NCI-H2227 (cell line): Measurements from ENCODE around the gene NRDE2.
"Not testable (repeated sequence)": the region's sequence is repeated elsewhere in the genome, so short reads cannot be mapped to it uniquely, and the experiment has no call there.

Experiments used
- DNase-seq: peaks from one replicate; lab custom pipeline; 2025; ENCODE audit not compliant: unreplicated experiment; lab: John Stamatoyannopoulos, UW

The NRDE2 gene

DNA sequence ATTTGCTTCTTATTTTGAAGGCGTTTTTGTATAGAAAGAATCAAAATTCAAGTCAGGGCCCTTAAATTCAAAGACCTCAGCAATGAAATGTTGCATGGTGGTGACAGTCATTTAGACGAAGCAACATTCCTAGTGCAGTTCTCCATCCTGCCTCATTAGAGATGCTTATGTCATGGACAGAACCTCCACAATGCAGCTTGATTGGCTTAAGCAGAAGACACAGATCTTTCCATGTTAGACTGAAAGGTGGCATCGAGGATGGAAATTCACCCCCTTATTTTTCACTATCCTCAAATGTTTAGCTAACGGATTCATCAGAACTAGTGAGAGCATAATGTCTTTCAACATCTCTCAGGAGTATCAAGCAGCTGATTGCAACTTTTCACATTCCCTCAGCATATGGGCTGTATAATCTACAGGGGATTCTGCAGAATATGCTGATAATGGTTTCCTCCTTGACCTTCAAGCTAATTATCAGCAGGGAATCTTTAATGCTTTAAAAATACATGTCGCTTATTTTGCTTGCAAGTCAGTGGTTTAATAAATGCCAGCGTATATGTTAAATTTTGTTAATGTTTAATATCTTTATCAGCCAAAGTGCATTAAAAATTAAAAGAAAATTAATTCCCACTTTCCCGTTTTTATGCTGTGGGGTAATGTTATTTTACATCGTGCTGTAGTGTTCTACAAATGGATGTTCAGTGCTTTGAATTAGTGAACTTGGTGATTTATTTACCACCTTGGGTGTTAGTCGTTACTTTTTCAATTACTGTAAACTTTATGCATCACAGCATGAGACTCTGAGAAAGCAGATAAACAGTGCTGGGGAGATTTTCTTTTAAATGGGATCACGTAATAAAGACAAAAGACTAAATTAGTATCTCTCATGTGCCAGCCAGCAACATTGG lies 12.8 kb upstream of the NRDE2 start:
- no peak for DNase-seq

DNA sequence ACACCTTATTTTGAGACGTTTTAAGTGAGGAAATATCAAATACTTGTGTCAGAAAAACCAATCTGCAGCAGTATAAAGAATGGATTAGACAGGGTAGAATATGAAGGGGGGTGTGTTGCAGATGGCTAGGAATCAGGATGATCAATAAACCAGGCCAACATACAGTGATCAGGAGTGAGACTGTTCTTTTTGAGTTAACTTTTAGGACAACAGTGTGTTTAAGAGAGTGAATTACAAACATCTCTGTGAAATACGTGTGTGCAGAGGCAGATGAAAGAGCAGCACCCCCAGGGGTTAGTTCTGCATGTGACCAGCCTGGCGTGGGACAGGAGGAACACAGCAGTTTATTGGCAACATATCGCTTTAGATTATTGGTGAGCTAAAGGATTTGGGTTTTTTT lies 10.6 kb upstream of the NRDE2 start:
- no peak for DNase-seq

DNA sequence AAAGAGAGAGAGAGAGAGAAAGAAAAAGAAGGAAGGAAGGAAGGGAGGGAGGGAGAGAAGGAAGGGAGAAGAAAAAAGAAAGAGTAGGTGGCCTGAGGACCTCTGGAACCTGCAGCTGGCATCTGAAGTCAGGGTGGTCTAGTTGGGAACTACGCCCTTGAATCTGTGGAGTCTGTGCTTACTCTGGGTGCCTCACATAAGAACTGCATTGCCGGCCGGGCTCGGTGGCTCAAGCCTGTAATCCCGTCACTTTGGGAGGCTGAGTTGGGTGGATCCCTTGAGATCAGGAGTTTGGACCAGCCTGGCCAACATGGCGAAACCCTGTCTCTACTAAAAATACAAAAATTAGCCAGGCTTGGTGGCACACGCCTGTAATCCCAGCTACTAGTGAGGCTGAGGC lies 10.0 kb upstream of the NRDE2 start:
- DNase-seq, result no peak

DNA sequence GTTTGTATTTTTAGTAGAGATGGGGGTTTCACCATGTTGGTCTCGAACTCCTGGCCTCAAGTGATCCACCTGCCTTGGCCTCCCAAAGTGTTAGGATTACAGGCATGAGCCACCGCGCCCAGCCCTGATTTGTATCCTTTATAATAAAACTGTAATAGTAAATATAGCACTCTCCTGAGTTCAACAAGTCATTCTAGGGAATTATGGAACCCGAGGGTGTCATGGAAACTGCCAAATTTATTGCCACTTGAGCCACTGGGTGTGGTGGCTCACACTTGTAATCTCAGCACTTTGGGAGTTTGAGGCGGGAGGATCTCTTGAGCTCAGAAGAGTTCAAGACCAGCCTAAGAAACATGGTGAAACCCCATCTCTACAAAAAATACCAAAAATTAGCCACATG lies 9.5 kb upstream of the NRDE2 start:
- DNase-seq, result not testable (repeated sequence)

DNA sequence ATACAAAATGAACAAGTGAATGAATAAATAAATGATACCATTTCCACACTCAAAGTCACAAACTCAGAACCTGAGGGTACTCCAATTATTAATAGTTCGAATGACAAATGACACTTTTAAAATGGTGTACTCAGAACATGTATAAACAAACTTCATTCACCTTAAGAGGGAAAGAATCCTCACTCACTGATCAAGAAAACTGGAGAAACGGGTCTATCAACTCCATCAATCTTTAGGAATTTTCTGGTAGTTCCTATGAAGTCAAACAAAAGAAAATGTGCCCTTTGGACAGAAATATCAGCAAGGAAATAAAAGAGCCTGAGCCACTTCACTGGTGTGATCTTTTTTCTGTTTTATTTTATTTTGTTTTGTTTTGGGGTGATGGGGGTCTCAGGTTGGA lies 5.2 kb upstream of the NRDE2 start:
- DNase-seq, result no peak

DNA sequence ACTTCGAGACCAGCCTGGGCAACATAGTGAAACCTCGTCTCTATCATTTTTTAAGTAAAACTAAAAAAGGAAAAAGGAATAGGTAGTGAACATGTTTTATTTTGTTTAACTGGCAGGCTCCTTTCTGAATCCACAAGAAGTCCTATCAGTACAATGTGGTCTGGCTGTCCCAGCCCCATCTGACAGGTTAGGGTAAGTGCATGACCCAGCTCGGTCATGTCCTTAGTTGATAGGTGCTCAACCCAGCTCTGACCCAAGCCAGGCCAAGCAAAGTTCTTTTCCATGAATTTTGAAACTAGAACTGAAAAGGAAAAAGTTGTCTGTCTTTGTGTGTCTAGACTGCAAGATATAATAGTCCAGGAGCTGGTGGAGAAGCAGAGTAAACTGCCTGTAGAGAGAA lies 4.7 kb upstream of the NRDE2 start:
- no peak for DNase-seq

DNA sequence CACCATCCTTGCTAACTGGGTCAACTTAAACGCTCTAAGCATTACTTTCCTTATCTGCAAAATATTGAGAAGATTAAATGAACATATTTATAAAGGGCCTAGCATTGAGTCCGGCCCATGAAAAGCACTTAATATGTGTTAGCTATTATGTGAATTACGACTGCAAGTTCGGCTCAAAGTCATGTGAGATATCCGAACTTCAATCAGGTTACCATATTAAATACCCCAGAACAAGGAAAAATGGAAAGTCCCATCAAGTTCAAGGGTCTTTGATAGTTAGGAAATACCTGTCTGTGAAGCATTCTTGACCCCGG lies 487 bp upstream of the NRDE2 start:
- DNase-seq, result no peak

DNA sequence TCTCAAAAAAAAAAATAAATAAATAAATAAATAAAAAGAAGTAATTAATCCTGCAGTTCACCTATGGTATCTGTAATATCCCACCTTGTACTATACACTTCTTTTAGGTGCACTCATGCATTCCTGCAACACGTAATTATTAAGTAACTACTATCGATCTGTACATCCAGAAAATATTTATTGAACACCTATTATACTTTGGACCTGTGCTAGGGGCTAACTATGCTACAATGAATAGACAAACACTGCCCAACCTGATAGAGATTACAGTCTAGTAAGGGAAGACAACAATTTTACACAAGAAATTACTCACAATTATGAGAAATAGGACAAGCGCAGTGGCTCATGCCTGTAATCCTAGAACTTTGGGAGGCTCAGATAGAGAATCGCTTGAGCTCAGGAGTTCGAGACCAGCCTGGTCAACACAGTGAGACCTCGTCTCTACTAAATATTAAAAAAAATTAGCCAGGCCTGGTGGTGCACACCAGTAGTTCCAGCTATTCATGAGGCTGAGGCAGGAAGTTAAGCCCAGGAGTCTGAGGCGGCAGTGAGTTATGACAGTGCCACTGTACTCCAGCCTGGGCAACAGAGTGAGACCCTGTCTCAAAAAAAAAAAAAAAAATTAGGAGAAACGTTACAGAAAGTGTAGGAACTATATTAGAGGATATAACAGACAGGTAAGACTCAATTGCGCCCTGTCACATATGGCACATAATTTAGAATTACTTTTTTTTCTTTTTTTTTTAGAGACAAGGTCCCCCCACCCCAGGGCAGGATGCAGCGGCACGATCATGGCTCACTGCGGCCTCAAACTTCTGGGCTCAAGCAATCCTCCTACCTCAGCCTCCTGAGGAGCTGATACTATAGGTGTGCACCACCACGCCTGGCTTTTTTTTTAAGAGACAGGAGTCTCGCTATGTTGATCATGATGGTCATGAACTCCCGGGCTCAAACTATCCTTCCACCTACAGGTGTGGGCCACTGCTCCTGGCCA lies 1.2 kb downstream of the NRDE2 start:
- DNase-seq, result no peak

DNA sequence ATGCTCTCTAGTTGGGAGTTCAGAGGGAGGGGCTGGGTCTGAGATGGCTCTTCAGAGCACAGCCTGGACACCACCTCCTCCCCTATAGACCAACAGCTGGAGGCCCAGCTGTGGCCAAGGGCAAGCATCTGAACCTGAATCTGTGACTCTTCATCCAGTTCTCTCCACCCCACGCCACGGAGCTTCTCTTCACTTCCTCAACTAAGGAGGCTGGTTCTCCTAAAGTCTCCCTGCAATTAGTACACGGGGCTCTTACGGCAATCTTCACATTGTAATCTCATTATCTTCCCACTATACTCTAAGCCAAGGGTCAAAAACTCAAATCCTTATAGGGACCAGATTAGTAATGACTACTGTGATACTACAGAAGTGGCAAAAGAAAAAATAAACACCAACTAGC lies 9.8 kb downstream of the NRDE2 start:
- no peak for DNase-seq

DNA sequence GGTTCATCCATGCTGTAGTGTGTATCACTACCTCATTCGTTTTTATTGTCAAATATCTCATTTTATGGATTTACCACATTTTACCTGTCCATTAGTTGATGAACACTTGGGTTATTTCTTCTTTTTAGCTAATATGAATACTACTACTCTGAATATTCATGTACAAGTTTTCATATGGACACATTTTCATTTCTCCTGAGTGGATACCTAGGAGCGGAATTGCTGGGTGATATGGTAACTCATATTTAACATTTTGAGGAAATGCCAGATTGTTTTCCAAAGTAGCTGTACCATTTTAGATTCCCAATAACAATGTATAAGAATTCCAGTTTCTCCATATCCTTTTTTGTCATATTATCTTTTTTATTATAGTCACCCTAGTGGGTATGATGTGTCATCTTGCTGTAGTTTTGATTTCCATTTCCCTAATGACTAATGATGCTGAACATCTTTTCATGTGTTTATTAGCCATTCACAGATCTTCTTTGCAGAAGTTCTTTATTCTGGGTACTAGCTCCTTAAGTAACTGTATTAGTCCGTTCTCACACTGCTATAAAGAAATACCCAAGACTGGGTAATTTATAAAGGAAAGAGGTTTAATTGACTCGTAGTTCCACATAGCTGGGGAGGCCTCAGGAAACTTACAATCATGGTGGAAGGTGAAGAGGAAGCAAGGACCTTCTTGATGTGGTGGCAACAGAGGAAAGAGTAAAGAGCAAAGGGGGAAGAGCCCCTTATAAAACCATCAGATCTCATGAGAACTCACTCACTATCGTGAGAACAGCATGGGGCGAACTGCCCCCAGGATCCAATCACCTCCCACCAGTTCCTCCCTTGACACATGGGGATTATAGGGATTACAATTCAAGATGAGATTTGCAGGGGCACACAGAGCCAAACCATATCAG lies 11.9 kb downstream of the NRDE2 start:
- DNase-seq, result no peak

DNA sequence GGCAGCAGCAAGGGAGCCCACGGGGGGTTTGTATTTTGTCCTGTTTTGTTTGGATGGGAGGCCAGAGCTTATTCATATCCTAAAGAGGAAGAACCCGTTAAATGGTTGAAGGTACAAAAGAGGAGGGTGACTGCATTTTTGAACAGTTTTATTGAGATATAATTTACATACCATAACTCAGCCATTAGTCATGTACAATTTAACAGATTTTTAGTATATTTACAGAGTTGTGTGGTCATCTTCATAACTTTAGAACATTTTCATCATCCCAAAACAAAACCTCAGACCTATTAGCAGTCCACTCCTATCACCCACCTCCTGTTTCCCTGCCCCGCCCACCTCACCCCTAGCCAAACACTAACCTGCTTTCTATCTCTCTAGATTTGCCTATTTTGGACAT lies 12.6 kb downstream of the NRDE2 start:
- DNase-seq, result no peak

DNA sequence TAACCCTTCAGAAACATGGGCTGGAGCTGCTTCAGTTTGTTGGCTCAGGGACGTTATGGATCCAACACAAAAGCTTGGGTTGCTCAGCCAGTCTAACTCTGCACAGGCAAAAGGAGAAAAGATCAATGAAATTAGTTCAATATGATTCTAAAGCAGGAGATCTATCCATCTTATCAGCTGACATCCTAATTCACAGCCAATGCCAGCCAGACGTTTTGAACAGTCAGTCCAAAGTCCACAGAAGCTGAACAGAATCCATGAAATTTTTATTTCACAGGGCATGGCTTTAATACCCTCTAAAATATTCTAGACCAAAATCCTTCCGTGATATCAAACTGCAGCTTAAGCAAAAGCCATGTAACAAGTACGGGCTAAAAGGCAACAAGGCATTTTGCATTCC lies 13.7 kb downstream of the NRDE2 start:
- DNase-seq, result no peak

DNA sequence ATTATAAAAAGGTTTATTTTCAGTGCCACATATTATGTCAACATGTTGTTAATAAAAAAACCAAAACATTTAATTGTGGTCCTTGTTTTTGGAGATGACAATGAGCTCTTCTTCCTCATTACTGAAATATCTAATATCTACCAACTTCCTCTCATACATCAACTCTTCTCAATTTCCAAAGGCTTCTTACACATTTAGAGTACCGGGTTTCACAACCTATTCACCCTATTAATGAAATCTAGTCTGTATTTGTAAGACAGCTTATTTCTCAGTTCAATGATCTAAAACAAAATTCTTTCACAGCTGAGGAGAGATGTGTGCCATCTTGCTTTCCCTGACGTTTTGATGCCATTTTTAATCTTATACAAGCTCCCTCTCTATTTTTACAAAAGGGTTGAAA lies 14.5 kb downstream of the NRDE2 start:
- no peak for DNase-seq

DNA sequence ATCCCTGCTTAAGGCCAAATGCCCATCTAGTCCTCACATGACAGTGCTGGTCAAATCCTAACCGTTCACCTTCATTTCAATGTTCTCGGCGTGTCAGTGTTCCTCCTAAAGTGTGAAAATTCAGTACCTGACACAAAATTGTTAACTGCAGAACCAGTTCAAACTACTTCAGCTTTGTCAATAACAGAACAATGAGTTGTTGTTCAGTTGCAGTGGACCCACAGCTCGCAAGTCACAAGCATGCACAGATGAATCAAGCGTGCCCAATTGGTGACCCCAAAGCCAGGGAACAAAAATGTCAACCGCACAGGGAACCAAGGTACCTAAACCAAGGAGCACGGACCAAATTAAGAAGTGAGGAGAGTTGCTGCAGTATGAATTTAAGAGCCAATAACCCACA lies 23.2 kb downstream of the NRDE2 start:
- DNase-seq, result no peak

DNA sequence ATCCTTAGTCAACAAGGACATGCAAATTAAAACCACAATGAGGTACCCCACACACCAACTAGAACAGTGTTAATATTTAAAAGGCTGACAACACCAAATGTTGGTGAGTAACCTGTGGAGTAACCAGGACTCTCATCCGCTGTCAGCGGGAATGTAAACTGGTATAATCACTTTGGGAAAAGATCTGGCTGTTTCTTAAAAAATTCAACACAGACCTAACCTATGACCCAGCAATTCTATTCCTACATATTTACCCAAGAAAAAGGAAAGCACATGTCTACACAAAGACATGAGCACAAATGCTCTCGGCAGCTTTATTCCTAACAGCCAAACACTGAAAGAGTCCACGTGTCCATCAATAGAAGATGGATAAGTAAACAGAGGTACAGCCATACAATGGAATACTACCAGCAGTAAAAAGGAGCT lies 26.6 kb downstream of the NRDE2 start:
- no peak for DNase-seq

DNA sequence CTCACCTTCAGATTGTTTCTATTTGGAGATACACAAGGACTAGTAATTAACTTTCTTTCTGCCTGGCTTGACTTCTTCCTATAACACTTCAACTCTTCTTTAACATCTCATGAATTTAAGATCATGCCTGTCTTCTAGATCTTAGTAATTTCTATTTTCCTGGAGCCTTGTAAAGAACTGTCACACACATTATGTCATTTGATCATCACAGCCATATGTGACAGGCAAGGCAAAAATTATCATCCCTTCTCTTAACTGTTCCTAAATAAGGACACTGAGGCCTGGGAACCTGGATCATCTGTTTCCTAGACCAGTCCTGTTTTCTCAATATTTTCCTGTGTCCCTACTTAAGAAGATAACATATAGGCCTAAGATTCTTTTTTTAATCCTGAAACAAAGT lies 27.2 kb downstream of the NRDE2 start:
- no peak for DNase-seq

DNA sequence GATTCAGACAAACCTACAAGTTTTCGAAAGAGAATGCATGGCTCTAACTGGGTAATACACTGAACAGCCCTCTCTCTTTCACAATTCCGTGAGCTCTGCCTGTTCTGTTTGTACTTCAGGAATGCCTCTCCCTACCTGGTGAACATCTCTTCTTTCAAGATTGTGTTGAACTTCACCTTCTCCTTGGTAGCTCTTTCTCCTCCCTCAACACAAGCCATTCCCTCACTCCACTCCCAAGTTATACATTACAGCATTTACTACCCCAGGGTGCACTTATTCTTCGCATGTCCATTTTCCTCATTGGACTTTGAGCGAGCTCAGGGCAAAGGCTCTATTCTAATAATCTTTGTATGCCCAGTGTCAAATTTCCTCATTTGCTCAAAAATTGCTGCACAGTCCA lies 28.3 kb downstream of the NRDE2 start:
- DNase-seq, result no peak

DNA sequence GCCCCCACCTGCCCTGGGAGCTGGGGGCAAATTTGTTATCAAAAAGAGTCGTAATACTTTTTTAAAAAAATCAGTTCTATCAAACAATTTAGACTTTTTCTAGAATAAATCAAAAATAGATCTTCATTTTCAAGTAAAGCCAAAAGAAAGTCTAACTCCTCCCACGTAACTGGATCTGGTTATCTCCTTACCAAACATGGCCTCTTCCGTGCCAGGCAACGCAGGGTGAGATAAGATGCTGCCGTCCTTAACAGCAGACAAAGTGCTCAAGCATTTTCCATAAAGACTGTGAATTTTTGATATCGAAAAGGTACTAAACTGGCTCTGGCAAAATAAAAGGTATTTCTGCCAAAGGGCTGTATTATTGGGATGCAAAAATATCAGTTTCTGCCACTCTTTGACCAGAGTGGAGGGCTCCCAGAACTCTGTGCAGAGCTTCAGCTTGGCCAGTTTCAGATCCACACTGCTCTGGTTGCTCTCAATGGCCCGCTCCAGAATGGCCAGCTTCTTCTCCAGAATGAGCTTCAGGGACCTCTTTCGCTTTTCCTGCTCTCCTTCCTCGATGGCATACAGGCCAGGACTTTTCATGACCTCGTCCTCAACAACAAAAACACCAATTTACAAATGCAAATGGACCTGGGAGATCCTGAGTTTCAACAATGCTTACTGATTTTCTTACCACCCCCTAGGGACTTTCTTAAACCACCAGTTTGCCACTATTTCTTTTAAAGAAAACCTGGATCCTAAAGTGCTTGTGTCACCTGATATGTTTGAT lies 29.0 kb downstream of the NRDE2 start:
- no peak for DNase-seq

DNA sequence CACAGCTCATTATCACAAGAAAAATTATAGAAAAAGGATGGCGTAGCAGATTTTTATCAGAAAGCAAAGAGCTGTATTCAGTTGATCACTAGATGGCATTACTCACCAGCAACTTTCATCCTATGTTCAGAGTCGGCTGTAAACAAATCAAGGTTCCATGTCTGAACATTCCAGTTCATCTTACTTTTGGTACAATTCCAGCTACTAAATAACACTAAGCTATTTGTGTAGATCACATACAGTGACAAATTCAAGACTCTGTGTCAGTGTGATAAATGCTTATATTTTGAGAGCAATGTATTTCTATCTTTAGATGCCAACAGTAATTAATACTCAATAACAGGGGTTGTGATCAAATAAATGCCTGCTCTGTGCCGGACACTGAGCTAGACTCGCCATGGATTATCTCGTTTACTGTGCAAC lies 30.1 kb downstream of the NRDE2 start:
- peak; percentile 69 for DNase-seq

DNA sequence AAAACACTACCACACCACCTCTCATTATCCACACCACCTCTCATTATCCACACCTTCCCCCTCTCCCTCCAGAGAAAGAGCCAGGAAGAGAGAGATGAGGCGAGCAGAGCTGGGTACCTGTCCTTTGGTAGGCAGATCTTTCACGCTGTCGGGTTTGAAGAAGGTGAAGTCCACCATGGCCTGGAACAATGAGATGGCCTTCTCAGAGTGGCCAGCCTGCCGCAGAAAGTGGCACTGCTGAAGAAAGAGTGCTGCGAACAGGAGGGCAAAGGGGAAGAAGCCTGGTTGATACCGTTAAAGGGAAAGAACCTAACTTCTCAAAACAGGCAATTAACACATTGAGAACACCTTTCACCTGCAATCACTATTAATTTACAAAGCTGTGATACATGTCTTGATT lies 30.6 kb downstream of the NRDE2 start:
- DNase-seq, result no peak
